GM18870 (cell line): ENCODE data around the gene C10orf120.

Experiments used
- ATAC-seq: cut with Tn5 transposase; IDR thresholded peaks from one replicate; pipeline ENCODE4 v1.9.1; 2021; ENCODE audit warnings: moderate library complexity; ENCODE audit not compliant: unreplicated experiment

Gene C10orf120

DNA sequence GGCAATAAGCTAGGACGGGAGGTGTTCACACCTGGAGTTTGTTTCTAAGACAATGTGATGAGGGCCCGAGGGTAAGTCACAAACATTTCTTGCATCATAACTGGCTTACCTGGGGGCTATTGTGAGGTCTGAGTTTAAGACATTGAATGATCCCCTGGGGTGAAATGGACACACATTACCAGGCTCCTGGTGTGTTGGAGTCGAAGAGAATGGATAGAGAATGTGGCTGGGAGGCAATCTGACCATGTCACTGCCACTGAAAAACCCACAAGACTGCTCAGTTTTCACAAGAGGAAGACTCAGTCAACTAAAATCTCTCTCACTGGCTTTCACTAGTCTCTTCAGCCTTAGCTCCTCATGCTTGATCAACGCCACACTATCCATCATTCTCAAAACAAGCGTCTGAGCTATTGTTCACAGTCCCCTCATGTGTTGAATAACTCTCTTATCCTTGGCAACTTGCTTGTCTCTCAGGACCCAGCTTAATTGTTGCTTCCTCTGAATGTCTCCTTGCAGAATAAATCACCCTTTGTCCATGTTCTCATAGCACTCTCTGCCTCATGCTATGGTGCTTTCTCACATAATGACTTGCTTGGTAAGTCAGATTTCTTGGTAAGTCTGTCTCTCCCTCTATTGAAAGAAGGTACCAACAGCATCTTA is at the start of gene C10orf120:
TSS of gene C10orf120 (minus strand) at position 51 of the 660 bp plus-strand sequence. CDS start 56 bp downstream, outside the sequence.
- no peak for ATAC-seq

DNA sequence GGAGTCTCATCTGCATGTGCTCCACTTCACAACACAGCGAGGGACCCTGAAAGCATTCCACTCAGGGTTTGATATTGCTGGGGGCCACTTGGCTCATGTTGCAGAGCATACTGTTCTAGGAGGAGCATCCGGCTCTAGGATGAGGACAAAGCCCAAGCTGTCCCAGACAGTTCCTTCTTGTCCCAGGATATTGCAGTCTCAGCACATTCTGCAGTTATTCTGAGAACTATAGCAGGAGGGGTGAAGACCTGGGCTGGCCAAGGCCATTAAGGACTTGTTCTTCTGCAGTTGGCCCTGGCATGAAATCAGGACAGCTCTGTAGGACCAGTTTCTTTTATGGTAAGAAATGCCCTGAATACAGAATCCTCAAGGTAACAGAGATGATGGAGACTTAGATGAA is 48.9 kb upstream of the C10orf120 start:
- no peak for ATAC-seq

DNA sequence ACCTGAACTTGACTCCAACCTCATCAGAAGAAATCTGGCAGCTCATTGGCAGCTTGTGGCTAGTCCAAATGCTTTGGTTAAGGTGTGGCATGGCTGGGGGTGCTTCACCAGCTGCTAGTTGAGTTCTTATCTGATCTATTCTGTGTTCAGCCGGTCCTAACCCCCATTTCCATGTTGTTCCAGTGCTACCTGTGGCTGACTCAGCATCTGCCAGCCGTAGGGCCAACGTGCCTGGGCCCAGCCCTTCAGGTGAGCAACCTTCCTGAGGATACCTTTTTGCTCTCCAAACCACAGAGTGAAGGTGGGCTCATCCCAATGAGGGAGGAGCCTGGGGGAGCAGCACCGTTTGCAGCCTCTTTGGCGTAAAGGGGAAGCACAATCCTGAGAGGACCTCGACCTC is 46.8 kb upstream of the C10orf120 start:
- no peak for ATAC-seq

DNA sequence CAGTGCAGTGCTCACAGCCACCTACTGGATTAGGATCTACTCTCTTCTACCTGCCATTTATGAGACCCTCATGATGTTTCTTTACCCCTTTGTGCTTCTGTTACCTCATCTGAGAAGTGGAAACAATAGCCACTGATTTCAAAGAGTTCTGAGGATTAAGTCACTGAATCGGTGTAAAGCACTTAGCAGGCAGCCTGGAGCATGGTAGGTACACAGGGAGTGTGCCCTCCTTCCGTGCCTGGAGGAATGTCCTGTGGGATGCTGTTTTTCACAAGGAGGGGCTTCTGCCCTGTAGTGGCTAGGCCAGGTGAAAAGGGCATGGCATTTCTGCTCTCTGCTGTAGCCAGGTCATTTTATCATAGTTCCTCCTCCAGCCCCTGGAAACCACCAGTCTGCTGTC is 44.6 kb upstream of the C10orf120 start:
- ATAC-seq: no peak

DNA sequence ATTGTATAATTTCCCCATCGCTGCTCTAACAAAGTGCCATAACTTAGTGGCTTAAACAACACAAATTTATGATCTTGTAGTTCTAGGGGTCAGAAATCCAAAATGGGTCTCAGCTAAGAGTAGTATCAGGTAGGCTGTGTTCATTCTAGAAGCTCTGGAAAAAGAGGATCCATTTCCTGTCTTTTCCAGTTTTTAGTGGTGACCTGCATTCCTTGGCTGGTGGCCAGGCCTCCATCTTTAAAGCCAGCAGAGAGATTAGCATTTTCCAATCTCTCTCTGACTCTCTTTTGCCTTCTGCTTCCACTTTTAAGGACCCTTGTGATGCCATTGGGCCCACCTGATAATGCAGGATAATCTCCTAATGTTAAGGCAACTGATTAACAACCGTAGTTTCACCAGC is 41.0 kb upstream of the C10orf120 start:
- no peak for ATAC-seq

DNA sequence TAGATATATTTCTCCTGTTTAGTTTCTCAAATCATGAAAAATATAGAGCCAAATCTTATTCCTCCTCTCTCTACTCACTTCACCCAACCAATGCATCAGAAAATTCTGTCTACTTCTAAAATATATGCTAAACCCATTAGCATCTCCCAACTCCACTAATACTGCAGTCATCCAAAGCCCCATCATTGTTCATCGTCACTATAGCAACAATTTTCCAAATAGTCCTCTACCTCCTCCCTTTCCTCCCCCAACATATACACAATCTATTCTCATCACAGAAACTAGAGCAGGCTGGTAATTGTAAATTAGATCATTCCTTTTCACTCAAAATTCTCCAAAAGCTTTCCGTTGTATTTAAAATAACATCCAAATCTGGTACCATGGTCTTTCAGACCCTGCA is 38.4 kb upstream of the C10orf120 start:
- ATAC-seq: no peak

DNA sequence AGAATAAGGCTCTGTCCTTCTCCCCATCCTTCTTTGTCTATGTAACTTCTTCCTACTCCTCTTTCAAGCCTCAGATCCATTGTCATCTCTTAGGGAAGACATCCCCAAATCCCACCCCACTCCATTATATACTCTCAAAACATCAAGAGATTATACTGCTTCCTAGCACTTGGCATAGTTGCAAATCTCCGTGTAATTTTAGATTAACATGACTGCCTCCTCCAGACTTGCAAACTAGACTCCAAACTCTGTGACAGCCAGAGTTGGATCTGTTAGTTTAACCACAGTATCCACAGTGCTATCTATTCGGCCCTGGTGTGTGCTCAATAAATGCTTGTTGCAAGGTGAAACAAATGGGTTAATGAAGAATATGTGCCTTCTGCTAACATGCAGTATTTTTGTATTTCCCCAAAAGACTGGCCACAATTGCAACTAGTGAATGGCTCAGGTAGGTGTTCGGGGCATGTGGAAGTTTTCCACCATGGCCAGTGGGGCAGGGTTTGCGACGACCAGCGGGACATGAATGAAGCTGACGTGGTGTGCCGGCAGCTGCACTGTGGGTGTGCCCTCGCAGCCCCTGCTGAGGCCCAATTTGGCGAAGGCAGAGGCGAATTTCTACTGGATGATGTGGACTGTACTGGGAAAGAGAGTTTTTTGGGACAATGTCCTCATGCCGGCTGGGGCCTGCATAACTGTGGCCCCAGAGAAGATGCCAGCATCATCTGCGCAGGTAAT is 34.5 kb upstream of the C10orf120 start:
- no peak for ATAC-seq

DNA sequence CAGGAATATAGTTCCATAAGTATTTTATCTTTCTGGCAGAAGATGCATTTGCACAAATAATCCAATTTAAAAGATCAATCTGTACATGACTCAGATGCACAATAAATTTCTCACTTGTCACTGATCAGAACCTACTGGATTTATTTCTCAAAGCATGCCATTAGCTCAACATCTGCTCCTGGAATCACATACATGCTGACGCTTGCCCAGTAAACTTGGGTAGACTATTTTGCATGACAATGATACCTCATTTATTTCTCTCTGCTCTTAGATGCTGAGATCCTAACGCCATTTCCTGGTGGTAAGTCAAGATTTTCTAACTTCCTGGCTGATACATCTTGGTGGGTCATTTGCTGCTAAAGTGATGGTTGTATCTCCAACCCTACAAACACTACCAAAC is 33.8 kb upstream of the C10orf120 start:
- ATAC-seq: no peak

DNA sequence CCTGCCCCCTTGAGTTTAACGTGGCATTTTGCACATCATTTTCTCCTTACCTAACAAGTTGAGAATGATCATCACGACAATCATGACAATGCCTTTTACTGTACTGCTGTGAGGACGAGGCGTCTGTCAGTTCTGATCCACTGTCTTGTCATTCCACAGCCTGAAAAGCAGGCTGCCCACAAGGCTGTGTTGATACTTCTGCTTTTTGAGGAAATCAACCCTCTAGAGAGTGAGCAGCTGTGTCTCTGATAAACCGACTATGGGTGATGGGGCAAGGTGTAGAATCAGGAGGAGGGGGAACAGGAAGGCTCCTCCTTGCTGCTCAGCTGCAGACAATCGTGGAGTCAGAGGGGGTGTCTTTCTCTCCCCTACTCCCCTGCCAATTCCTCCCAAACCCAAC is 30.6 kb upstream of the C10orf120 start:
- no peak for ATAC-seq

DNA sequence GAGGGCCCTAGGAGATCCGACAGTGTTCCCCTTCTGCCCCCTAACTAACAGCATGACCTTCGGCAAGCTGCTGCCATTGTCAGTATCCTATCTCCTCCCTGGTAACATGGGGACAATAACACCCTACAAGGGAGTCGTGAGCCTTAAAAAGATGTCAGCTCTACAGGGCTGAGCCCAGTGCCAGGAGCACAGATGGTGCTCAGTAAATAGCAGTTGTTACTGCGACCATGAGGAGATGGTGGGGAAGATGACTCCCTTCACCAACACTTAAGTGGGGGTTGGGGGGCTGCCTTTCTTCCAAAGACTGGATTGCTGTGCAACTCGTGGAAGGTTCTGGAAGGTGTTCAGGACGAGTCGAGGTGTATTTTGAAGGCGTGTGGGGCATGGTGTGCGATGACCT is 29.5 kb upstream of the C10orf120 start:
- no peak for ATAC-seq

DNA sequence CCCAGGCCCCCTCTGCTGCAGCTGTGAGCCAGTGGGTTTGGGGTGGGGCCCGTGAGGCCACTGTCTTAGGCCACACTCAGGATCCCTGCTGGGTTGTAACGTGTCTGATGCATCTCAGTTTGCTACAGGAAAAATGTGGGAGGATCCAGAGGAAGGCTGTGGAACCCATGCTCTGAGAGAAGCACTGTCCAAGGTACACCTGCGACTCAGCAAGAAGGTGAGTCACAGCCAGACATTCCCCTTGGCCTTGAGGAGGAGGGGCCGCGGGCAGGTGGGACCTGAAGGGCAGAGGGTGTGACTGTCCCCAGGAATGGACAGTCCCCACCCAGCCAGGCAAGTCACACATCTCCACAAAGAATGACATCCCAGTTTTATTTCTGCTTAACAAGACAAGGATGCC is 27.8 kb upstream of the C10orf120 start:
- ATAC-seq: no peak

DNA sequence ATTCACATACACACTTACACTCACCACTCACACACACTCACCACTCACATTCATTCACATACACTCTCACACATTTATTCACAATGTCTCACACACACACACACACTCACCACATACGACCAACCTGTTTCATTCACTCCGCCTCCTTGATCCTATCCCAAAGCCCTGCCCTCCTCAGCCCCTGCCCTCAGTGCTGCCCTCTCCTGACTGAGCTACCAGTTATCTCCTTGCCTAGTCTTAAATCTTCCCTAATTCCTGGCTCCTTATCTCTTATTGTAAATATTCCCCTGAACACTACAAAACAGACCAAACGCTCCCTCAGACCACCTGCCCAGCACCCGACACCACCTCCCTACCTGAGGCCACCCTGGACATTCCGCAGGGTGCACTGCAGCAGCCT is 26.1 kb upstream of the C10orf120 start:
- no peak for ATAC-seq

DNA sequence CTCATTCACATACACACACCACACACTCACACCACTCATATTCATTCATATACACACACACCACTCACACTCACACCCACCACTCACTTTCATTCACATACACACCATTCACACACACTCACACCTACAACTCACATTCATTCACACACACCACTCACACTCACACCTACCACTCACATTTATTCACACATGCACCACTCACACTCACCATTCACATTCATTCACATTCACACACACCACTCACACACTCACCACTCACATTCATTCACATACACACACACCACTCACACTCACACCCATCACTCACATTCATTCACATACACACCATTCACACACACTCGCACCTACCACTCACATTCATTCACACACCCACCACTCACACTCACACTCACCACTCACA is 25.4 kb upstream of the C10orf120 start:
- no peak for ATAC-seq

DNA sequence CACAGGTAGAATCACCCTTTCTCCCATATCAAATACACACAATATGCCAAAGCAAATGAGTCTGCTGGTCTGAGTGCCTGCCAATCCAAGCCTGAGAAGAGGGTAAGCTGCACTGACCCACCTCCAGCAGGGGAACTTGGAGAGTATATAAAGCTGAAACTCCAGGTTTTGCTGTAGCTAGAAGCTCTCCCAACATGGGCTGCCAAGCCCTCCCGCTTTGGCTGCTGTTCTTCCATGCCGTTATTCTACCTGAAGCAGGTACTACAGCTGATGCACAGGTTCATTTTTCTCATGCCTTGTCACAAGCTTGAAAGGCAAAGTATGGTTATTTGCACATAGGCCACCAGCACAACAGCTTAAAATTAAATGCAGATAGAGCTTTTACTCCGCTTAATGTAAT is 21.5 kb upstream of the C10orf120 start:
- ATAC-seq: no peak

DNA sequence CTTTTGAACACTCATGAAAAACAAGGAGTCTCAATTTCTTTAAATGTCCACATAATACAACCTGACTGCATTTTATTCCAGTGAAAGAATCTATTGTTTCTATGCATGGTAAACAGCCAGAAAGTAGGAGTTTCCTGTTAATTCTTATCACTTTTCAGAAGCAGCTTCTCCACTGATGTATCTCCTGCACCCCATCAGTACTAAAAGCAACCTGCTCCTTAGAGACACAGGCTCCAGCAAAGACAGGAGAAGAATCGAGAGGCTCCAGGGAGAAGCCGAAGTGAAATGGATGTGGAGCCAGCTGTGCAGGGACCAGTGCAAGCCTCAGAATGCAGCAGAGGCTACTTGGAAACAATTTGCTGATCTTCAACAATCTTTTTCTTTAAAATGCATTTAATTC is 16.4 kb upstream of the C10orf120 start:
- ATAC-seq: no peak

DNA sequence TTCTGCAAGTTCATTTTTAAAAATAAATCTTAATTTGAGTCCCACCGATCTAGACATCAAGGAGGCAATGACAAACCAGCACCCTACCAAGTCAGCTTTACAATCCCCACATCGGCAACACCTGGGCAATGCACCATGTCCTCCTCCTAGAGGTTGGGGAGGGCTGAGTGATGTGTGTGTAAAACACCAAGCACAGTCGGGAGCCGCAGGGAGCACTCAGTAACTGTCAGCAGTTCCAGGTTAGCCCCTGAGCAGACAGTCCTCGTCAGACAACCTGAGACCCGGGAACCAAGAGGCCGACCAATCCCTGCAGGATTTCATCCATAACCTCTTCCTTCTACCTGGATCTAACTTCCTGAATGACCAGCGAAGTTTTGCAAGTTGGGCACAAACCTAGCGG is 15.9 kb upstream of the C10orf120 start:
- no peak for ATAC-seq

DNA sequence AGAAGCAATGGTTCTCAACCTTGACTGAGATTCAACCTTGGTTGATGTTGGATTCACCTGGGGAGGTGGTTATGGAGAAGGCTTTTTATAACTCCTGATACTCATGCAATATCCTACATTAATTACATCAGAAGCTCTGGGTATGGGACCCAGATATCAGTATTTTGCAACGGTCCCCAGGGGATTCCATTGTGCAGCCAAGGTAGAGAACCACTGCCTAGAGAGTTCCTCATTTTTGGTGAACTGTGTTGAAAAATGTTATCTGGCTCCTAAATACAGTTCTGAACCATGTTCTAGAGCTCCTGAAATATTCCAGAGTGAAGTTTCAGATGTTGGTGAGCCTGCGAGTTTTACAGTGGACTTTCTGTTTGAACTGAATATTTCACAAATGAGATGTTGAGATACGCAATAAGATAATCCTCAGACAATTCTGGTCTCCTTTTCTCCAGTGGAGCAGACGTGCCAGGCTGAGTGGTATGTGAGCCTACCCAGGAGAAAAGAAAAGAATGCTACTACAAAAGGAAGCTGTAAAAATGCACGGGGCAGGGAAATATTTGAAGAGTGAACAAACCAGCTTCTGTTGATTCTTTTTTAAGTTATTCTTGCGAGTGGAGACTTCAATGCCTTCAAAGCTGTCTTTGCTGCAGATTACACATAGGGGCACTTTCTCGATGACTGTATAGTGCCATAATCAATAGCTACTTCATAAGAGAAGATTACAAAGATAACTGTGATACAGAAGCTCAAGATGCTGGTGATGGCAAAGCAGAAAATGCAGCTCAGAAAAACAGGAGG is 13.6 kb upstream of the C10orf120 start:
- ATAC-seq: no peak

DNA sequence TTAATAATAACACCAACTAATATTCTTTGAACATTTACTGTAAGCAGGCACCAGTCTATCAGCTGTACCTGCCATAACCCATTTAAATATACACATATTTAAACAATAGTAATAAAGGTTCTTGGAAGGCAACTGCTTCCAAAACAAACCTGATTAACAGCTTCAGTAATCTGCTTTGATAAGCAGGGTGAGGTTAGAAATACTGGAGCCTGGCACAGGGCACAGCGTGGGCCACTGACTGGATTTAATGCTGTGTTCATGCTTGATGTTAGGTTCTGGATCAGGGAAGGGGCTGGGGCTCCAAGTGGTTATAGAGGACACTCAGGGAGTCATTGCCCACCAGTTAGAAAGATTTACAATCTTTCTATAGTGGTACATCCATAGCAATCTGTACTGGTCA is 10.9 kb upstream of the C10orf120 start:
- ATAC-seq: no peak

DNA sequence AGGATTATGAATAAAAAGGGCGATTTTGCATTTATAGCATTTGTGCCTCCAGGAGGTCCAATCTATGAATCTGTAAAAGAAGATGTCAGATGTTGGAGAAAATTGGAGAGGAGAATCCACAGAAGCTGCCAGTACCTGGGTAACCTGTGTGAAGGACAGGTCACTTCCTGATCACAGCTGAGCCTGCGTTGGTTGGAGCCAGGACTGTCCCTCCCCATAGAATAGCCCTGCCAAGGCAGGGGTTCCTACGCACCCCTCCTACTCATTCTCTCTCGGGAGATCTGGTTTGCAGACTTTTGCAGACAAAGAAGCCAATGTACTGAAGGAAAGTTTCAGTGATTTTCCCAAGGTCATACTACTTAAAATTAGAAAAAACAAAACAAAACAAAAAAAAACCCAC is 10.3 kb upstream of the C10orf120 start:
- no peak for ATAC-seq

DNA sequence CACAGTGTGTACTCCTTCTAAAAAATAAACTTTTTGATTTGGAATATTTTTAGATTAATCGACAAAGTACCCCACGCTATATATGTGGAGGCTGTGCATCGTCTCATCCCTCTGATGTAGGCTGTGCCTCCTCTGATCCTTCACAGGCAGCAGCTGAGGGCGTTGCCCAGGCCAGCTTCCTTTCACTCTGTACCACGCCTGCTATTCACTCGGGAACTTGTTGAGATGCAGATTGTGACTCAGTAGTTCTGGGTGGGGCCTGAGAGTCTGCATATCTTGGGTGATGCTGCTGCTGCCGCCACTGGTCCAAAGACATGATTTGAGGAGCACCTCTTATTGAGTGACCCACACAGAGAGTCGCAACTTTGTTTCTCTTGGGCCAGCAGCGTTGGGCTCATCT is 7.9 kb upstream of the C10orf120 start:
- ATAC-seq: no peak

DNA sequence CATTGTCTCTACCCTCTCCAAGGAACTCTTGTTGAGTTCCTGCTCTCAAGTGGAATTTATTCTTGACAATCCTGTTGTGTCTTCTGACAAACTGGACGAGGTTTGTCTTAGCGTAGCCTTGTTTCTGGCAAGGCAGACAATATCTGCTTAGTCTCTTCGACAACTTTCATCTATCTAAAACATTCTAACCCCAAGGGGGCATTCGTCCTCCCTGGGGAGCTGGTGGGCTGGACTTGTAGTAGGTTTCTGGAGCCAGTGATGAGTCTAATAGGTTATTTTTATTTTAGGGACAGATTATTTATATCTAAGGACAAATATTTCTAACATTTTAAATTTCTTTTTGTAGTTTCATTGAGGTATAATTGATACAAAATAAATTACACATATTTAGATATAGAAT is 7.3 kb upstream of the C10orf120 start:
- ATAC-seq: no peak

DNA sequence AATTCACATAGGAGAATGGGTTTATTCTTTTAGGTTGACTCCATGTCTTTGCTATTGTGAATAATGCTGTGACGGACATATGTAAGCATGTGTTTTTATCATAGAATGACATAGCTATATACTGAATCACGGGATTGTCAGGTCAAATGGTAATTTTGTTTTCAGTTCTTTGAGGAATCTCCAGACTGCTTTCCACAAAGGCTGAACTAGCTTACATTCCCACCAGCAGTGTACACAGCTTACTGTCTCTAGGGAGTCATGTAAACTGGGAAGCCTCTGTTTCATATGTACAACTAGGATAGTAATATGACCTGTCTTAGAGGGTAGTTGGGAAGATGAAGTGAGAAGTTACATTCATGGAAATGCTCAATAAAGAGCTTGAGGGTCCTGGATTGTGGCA is 6.8 kb upstream of the C10orf120 start:
- no peak for ATAC-seq
